OCI-LY1 (cell line): ENCODE results near the gene ALDOB.

Experiments used
- H2AFZ ChIP-seq: fragments of 200-600 bp; sonication (generic), shearing (Covaris generic); 2 replicates; pipeline ENCODE4 v1.6.0; 2014; ENCODE audit warnings: antibody characterized with exemption, mild to moderate bottlenecking, low read length
- H3F3A ChIP-seq: fragments of 200-600 bp; sonication (generic), shearing (Covaris generic); 2 replicates; pipeline ENCODE4 v1.6.0; 2014; ENCODE audit warnings: mild to moderate bottlenecking, antibody characterized with exemption, low read length, moderate library complexity; ENCODE audit not compliant: insufficient read depth
- H3K27ac ChIP-seq: fragments of 200-600 bp; sonication (generic); 2 replicates; pipeline ENCODE4 v1.5.1; 2014; ENCODE audit warnings: low read length, mixed run types, mild to moderate bottlenecking, low read depth; ENCODE audit not compliant: poor library complexity, severe bottlenecking
- H3K27me3 ChIP-seq: fragments of 200-600 bp; sonication (generic); 2 replicates; pipeline ENCODE4 v1.6.0; 2014; ENCODE audit warnings: antibody characterized with exemption, mild to moderate bottlenecking, low read length, moderate library complexity; ENCODE audit not compliant: insufficient read depth
- H3K36me3 ChIP-seq: fragments of 200-600 bp; sonication (generic); 2 replicates; pipeline ENCODE4 v1.6.1; 2014; ENCODE audit warnings: mild to moderate bottlenecking, antibody characterized with exemption, low read length, moderate library complexity, mixed read lengths; ENCODE audit not compliant: insufficient read depth
- H3K4me1 ChIP-seq: fragments of 200-600 bp; sonication (generic); 2 replicates; pipeline ENCODE4 v1.5.1; 2014; ENCODE audit warnings: mild to moderate bottlenecking, low read length, moderate library complexity; ENCODE audit not compliant: insufficient read depth, severe bottlenecking
- H3K4me2 ChIP-seq: fragments of 200-600 bp; sonication (generic), shearing (Covaris generic); 2 replicates; pipeline ENCODE4 v1.6.1; 2014; ENCODE audit warnings: low read length
- H3K4me3 ChIP-seq: fragments of 200-600 bp; sonication (generic); 2 replicates; pipeline ENCODE4 v1.5.1; 2014; ENCODE audit warnings: low read length, low read depth, mild to moderate bottlenecking, mixed read lengths; ENCODE audit not compliant: poor library complexity, severe bottlenecking
- H3K79me2 ChIP-seq: fragments of 200-600 bp; shearing (Covaris generic); 2 replicates; pipeline ENCODE4 v1.6.1; 2016; ENCODE audit warnings: mixed run types, low read length, mixed read lengths; ENCODE audit not compliant: insufficient read depth
- H3K9ac ChIP-seq: fragments of 200-600 bp; sonication (generic), shearing (Covaris generic); 2 replicates; pipeline ENCODE4 v1.6.1; 2014; ENCODE audit warnings: mild to moderate bottlenecking, low read length, mixed read lengths
- H3K9me2 ChIP-seq: fragments of 200-600 bp; sonication (generic), shearing (Covaris generic); 2 replicates; pipeline ENCODE4 v1.6.1; 2014; ENCODE audit warnings: low read depth, mild to moderate bottlenecking, low read length, mixed read lengths
- H3K9me3 ChIP-seq: fragments of 200-600 bp; shearing (Covaris generic); 2 replicates; pipeline ENCODE4 v1.6.1; 2014; ENCODE audit warnings: low read length, mixed read lengths
- H4K20me1 ChIP-seq: fragments of 200-600 bp; sonication (generic), shearing (Covaris generic); 2 replicates; pipeline ENCODE4 v1.6.0; 2016; ENCODE audit warnings: mild to moderate bottlenecking, low read length; ENCODE audit not compliant: insufficient read depth
- CTCF ChIP-seq: fragments of 200-600 bp; sonication (generic), shearing (Covaris generic); IDR thresholded peaks from 2 replicates; pipeline ENCODE4 v1.5.1; 2017; ENCODE audit warnings: mild to moderate bottlenecking, antibody characterized with exemption, low read length, moderate library complexity, mixed read lengths
- EZH2 ChIP-seq: fragments of 200-600 bp; sonication (generic), shearing (Covaris generic); IDR thresholded peaks from 2 replicates; pipeline ENCODE4 v1.8.0; 2017; ENCODE audit warnings: borderline replicate concordance, mixed run types, mild to moderate bottlenecking, antibody characterized with exemption, low read length, moderate library complexity, mixed read lengths

Gene ALDOB

GRCh38 chr9:101478444-101478843 is 42.9 kb upstream of the ALDOB start:
- Histone ChIP-seq H3K27me3 (no peaks in the 10 kb centered on the region), H3K9ac (no peak overlapping the region), H3K79me2 (no peaks in the 10 kb centered on the region), H3K9me2 (no peaks in the 10 kb centered on the region), H3K4me1 (no peaks in the 10 kb centered on the region), H4K20me1 (no peaks in the 10 kb centered on the region), H3K4me3 (no peak overlapping the region), H3K27ac (no peak overlapping the region), H3K9me3 (no peaks in the 10 kb centered on the region), H3K36me3 (no peaks in the 10 kb centered on the region), H3K4me2 (no peak overlapping the region), H3F3A (no peaks in the 10 kb centered on the region), H2AFZ (no peak overlapping the region)
- TF ChIP-seq EZH2 (no peak), CTCF (no peak; the same call in 1 of the 2 replicates)

- no peak overlapping the region for H3K4me2 ChIP-seq
- H3F3A ChIP-seq, result no peaks in the 10 kb centered on the region
- no peak overlapping the region for H3K9ac ChIP-seq
- no peaks in the 10 kb centered on the region for H4K20me1 ChIP-seq
- no peak overlapping the region for H3K27ac ChIP-seq
- H3K79me2 ChIP-seq, result no peaks in the 10 kb centered on the region
- no peaks in the 10 kb centered on the region for H3K4me1 ChIP-seq
- no peak overlapping the region for H2AFZ ChIP-seq
- H3K4me3 ChIP-seq, result no peak overlapping the region
- no peaks in the 10 kb centered on the region for H3K36me3 ChIP-seq
- H3K9me2 ChIP-seq, result no peaks in the 10 kb centered on the region
- H3K27me3 ChIP-seq, result no peaks in the 10 kb centered on the region
- TF ChIP-seq EZH2 (no peak), CTCF (no peak)
- H3K9me3 ChIP-seq, result no peaks in the 10 kb centered on the region
Measured at GRCh38 chr9:101477736-101478135, 42.2 kb upstream of the ALDOB start.

GRCh38 chr9:101477214-101477613 is 41.6 kb upstream of the ALDOB start:
- no peaks in the 10 kb centered on the region for H3F3A ChIP-seq
- H3K4me2 ChIP-seq, result no peak overlapping the region
- H3K79me2 ChIP-seq, result no peaks in the 10 kb centered on the region
- no peaks in the 10 kb centered on the region for H3K27me3 ChIP-seq
- TF ChIP-seq CTCF (no peak), EZH2 (no peak)
- H3K27ac ChIP-seq, result no peak overlapping the region
- H3K4me1 ChIP-seq, result no peaks in the 10 kb centered on the region
- no peaks in the 10 kb centered on the region for H3K9me3 ChIP-seq
- H3K4me3 ChIP-seq, result no peak overlapping the region
- H4K20me1 ChIP-seq, result no peaks in the 10 kb centered on the region
- no peak overlapping the region for H3K9ac ChIP-seq
- no peaks in the 10 kb centered on the region for H3K36me3 ChIP-seq
- no peak overlapping the region for H2AFZ ChIP-seq
- H3K9me2 ChIP-seq, result no peaks in the 10 kb centered on the region
